Neutrophil (primary cell): ENCODE measurements around the gene LFNG.

Source experiments
- H3K27ac ChIP-seq: fragments of 200-600 bp; sonication (generic); 2 replicates; pipeline ENCODE4 v1.5.1; 2016; ENCODE audit warnings: mild to moderate bottlenecking, moderate library complexity
- H3K27me3 ChIP-seq: fragments of 200-600 bp; sonication (generic); 2 replicates; pipeline ENCODE4 v1.6.0; 2016; ENCODE audit warnings: mild to moderate bottlenecking
- H3K36me3 ChIP-seq: fragments of 200-600 bp; sonication (generic); 2 replicates; pipeline ENCODE4 v1.5.1; 2017
- H3K4me1 ChIP-seq, 2 experiments: fragments of 200-600 bp in 1 of 2; sonication (generic) in 1 of 2; 1 replicate in 1 of 2; 2 replicates in 1 of 2; pipeline versions ENCODE4 v1.5.1 to v1.6.1; 2013 to 2016; ENCODE audit warnings: low read depth in 1 of 2, low read length in 1 of 2, mild to moderate bottlenecking in 1 of 2, moderate library complexity in 1 of 2; ENCODE audit not compliant: control insufficient read depth in 1 of 2, insufficient read depth in 1 of 2
- H3K4me3 ChIP-seq, 2 experiments: fragments of 200-600 bp in 1 of 2; sonication (generic) in 1 of 2; 1 replicate in 1 of 2; 2 replicates in 1 of 2; pipeline ENCODE4 v1.5.1; 2013 to 2016; ENCODE audit warnings: low read depth in 1 of 2, low read length in 1 of 2, mild to moderate bottlenecking in 1 of 2, moderate library complexity in 1 of 2
- H3K9me3 ChIP-seq: fragments of 200-600 bp; sonication (generic); 2 replicates; pipeline ENCODE4 v1.5.1; 2016
- TF ChIP-seq, protein P1 (sequence below): fragments of 200-600 bp; sonication (generic); IDR thresholded peaks from 2 replicates; pipeline ENCODE4 v1.5.1; 2016; ENCODE audit warnings: antibody characterized with exemption

The LFNG gene

DNA sequence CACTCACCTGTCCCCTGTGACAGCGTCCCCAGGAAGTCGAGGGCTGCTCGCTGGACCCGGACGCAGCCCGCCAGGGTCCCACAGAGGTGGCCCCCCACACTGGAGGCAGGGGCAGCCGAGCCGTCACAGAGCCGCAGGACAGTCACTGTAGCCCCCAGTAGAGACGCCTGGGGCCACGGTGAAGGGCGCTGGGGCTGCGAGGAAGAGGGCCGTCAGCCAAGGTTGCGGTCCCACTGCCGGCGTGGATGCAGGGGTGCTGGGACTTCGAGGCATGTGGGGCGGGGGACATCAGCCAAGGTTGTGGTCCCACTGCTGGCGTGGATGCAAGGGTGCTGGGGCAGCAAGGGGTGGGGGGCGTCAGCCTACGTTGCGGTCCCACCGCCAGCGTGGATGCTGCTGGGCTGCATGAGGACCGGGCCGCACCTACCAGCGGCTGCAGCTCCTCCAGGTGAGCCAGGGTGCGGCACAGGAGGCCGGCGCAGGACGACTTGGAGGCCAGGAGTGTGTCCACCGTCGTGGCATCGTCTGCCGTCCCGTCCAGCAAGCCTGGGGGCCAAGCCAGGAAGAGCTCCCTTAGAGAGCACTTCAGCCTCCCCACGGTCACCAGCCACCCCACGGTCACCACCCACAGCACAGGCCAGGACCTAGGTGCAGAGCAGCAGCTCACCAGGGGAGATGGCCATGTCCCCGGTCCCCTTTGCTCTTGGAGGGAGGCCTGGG lies 21.9 kb downstream of the LFNG start:
- TF ChIP-seq, protein P1, sequence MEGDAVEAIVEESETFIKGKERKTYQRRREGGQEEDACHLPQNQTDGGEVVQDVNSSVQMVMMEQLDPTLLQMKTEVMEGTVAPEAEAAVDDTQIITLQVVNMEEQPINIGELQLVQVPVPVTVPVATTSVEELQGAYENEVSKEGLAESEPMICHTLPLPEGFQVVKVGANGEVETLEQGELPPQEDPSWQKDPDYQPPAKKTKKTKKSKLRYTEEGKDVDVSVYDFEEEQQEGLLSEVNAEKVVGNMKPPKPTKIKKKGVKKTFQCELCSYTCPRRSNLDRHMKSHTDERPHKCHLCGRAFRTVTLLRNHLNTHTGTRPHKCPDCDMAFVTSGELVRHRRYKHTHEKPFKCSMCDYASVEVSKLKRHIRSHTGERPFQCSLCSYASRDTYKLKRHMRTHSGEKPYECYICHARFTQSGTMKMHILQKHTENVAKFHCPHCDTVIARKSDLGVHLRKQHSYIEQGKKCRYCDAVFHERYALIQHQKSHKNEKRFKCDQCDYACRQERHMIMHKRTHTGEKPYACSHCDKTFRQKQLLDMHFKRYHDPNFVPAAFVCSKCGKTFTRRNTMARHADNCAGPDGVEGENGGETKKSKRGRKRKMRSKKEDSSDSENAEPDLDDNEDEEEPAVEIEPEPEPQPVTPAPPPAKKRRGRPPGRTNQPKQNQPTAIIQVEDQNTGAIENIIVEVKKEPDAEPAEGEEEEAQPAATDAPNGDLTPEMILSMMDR = no peak
- Histone ChIP-seq H3K4me1 (no peaks in the 10 kb centered on the region), H3K27me3 (no peaks in the 10 kb centered on the region), H3K36me3 (peaks cover 85% of the 10 kb centered on the region), H3K27ac (no peak overlapping the region), H3K4me3 (no peak overlapping the region), H3K9me3 (no peaks in the 10 kb centered on the region)

DNA sequence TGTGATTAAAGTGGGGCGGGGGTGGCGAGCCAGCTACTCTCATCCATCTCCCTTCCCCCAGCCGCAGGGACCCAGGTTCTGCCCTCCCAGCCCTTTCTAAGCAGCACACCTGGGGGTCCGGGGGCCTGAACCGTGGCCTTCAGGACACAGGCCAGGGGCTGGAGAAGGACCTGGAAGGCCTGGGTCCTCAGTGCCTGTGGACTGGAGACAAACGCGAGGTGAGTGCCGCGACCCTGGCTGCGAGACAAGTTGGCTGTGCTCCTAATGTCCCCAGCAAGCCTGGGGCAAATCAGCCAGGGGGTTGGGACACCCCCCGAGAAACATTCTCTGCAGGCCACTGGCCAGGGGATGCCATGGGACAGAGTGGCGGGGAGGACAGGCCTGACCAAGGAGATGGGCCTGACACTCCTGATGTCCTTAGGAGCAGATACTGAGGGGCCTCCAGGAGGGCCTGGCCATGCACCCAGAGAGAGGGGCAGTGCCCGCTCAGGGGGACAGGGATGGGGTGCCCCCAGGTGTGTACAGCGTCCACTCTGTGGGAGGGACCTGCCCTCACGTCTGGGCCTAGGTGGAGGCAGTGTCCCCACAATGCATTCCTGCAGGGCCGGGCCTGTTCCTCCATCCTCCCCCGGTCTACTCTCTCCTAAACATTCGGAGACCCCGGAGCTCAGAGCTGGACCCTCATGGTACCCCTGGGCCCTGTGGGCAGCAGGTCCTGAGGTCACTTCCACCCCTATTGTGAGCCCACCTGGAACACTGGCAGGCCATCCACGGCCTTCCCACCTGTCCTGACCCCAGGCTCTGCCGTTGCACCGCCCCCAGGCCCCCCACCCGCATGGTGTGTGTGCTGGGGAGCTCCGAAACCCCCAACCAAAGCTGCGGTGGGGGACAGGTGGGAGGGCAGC lies 22.7 kb downstream of the LFNG start:
- H3K4me1 ChIP-seq = no peaks in the 10 kb centered on the region
- H3K27me3 ChIP-seq = no peaks in the 10 kb centered on the region
- no peaks in the 10 kb centered on the region for H3K9me3 ChIP-seq
- H3K36me3 ChIP-seq = peaks cover 93% of the 10 kb centered on the region
- H3K27ac ChIP-seq = no peak overlapping the region
- TF ChIP-seq, protein P1 = no peak
- H3K4me3 ChIP-seq = no peak overlapping the region

DNA sequence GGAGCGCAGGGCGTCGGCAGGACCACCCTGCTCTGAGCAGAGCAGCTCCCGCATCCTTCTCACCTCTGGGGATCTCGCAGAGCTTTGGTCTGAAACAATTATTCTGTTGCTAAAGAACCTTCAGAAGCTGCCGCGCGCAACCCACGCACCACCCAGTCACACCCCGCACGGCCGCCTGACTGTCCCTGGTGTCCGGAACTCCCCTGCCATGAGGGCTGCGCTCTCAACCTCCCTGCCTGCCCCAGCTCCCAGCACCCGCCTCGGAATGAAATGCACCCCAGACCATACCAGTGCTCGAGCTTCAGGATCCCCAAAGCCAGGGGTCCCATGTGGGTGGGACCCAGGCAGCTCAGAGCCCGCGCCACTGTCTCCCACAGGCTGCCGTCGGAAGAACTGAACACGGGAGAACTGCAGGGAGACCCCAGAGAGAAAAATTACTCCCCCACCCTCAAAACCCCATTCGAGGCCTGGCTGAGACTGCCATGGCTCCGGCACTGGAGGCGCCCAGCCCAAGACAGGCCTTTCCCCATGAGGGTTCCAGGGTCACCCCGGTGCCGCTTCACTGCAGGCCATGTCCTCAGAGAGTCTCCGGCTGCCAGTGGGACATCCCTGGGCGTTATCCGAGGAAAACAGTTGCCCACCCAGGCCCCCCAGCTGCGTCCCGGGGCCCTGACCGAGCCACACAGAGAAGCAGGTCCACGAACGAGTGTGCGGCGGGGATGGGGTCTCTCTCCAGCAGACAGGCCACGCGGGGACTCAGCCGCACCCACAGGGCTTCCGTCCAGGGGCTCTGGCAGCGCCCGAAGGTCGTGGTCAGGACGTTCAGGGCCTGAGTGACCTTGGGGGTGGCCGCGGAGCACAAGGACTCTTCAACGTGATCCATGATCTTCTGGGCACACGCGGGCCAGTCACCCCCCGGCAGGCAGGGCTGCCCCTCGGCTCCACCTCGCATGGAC lies 23.6 kb downstream of the LFNG start:
- no peak overlapping the region for H3K27ac ChIP-seq
- no peaks in the 10 kb centered on the region for H3K27me3 ChIP-seq
- TF ChIP-seq, protein P1 = no peak
- H3K36me3 ChIP-seq = peaks cover 86% of the 10 kb centered on the region
- no peak overlapping the region for H3K4me3 ChIP-seq
- H3K4me1 ChIP-seq = no peaks in the 10 kb centered on the region
- no peaks in the 10 kb centered on the region for H3K9me3 ChIP-seq

DNA sequence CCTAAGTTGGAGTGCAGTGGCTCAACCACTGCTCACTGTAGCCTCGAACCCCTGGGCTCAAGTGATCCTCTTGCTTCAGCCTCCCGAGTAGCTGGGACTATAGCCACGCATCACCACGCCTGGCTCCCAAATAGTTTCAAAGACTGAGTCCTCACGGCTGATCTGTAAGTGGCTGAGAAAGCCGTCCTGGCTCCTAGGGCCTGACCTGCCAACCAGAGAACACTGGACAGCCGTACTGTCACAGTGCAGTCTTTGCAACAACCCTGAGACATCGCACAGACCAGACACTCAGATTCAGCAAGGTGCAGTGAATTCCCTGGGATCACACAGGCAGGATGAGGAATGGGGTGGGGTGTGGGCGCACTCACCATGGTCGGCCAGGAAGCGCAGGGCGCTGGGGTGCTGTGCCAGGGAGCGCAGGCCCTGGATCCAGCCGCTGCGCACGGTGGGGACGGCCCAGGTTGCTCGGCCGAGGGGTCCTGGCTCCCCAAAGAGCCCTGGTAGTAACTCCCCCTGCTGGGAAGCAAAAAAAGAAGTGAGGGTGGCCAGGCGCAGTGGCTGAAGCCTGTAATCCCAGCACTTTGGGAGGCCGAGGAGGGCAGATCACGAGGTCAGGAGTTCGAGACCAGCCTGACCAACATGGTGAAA lies 25.1 kb downstream of the LFNG start:
- TF ChIP-seq, protein P1 = no peak
- peaks cover 72% of the 10 kb centered on the region for H3K36me3 ChIP-seq
- no peaks in the 10 kb centered on the region for H3K9me3 ChIP-seq

More for the DNA sequence above, 25.1 kb downstream of the LFNG start:
- Histone ChIP-seq H3K4me1 (no peaks in the 10 kb centered on the region), H3K27me3 (no peaks in the 10 kb centered on the region), H3K27ac (peak overlapping the region; percentile 5), H3K4me3 (no peak overlapping the region)
